IPS DF 4.7 (cell line): Measurements from ENCODE around the gene CYP4F22.
"Not testable (repeated sequence)": the region's sequence is repeated elsewhere in the genome, so short reads cannot be mapped to it uniquely, and the experiment has no call there.

Experiments used
- DNase-seq: peaks from one replicate; pipeline ENCODE4 v3.0.0-alpha.2; 2013; ENCODE audit warnings: low spot score; ENCODE audit errors: extremely low read depth

Gene CYP4F22

DNA sequence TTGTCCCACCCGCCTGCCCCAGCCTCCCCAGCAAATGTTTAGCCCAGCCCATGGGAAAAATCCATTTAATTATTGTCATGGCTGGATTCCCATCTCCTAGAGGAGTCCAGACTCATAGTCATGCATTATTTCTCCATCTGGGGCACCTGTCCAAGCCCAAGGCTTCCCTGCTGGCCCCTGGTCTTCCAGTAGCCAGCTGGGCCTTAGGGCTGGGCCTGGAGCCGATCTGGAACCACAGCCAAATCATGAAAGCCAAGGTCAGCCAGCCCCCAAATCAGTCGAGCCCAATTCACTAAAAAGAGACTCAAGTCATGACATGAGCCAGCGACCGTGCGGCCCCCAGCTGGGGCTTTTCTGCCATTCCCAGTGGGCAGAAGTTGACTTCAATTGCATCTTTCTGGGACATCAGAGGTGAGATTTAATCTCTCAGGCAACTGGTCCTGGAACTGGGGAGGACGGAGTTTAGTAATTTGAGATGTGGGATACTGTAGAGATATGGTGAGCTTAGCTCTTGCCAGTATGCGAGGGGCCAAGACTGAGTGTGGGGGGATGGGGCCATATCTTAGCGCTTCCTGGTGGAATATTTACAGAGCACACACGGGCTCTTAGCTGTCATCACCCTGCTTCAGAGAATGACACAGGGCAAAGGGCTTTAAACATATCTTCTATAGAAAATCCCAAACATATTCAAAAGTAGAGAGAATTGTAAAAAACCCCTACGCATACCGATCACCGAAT, 19.7 kb upstream of the CYP4F22 start:
- no peak for DNase-seq

DNA sequence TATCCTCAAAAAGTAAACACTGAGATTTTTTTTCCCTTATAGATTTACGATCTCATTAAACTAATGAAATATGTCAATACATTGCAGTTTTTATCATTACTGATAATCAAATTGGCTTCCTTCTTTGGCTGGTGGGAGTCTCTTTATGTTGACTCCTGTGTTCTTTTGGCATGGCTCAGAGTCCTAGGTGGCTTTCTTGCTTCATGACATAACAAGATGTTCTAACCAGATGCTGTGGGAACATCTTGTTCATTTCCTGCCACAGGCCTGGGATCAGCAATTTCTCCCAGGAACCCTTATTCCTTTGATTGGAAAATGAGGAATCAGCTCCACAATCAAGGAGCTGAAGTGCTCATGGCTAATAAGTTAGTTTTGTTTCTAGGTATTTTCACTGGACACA, 13.2 kb upstream of the CYP4F22 start:
- no peak for DNase-seq

DNA sequence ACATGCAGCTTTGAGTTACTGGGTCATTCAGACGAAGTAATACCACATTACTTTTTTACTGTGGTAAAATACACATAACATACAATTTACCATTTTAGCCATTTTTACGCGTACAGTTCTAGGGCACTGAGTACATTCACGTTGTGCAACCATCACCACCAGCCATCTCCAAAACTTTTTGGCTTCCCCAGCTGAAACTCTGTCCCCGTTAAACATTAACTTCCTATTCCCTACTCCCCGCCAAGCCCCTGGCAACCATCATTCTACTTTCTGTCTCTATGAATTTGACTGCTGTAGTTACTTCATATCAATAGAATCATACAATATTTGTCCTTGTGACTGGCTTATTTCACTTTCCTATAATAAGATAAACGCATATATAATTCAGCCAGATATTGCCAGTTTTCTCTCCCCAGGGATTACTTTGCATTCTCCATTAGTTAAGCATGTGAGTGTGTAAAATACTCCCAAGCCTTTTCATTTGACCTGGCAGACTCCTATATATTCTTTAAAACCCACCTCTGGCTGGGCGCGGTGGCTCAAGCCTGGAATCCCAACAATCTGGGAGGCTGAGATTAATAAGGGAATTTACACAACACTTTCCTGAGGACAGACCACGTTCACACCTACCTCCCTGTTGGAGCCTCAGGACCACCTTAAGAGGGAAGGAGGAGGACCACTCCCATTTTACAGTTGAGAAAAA, 10.0 kb upstream of the CYP4F22 start:
- DNase-seq: no peak

DNA sequence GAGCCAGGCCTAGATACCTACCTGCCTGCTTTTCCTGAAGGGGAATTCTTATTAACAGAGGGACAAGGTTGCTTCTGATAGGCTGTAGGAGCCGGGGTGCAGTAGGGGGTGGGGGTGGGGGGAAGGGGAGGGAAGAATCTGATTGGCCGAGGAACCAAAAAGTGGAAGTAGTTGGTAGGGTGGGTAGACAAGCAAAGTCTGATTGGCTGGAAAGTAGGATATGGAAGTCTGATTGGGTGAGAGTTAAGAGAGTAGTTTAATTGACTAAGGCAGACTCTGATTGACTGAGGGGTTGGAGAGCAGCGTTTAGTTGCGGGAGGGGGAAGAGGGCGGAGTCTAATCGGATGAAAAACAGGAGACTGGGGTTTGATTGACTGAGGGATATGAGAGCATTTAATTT, 9.4 kb upstream of the CYP4F22 start:
- DNase-seq: no peak

DNA sequence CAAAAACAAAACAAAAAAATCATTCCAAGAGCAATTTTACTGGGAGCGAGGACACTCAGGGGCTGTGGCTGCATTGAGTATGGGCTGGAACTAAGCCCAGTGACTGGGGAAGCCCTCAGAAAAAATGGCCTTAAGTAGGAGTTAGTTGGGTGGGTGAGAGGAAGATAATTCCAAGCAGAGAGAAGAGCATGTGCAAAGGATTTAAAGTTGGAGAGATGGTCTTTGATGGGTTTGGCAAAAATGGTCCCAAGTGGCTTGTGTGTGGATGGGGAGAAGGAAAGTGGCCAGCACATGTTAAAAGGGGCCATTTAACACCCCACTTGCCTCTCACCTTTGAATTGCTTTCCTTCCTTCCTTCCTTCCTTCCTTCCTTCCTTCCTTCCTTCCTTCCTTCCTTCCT, 6.7 kb upstream of the CYP4F22 start:
- no peak for DNase-seq

DNA sequence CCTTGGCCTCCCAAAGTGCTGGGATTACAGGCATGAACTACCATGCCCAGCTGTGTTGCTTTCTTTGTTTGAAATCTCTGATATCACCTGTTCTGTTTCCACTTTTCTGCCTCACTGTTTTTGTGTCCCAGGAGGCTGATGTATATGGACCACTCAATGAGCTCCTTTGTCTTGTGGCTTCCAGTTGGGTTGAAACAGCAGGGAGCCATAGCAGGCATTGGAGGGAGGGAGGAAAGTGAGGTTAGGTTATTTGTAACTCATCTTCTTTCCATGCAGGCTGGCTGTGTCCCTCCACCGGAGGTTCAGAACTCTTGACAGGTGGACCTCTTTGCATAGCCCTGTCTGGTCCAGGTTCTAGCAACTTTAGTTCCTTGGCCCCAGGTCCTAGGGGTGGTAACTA, 6.1 kb upstream of the CYP4F22 start:
- DNase-seq: no peak

DNA sequence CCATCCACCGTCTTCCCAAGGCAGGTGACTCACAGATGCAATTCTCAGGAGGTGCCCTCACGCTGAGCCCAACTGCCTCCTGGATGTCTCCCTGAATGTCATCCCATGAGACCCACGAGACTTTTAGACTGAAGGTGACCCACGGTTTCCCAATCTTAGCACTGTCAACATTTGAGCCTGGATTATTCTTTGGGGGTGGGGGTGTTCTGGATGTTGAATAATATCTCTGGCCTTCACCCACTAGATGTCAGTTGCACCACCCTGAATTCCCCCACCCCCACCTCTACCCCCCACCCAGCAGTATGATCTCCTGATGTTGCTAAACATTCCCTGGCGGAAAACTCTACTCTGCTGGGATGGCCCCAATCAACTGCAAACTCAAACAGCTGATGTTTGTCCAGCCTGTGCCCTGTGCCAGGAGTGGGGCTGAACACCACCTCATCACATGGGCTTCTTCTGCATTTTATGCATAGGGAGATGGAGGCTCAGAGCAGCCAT, 2.2 kb upstream of the CYP4F22 start:
- DNase-seq: no peak

DNA sequence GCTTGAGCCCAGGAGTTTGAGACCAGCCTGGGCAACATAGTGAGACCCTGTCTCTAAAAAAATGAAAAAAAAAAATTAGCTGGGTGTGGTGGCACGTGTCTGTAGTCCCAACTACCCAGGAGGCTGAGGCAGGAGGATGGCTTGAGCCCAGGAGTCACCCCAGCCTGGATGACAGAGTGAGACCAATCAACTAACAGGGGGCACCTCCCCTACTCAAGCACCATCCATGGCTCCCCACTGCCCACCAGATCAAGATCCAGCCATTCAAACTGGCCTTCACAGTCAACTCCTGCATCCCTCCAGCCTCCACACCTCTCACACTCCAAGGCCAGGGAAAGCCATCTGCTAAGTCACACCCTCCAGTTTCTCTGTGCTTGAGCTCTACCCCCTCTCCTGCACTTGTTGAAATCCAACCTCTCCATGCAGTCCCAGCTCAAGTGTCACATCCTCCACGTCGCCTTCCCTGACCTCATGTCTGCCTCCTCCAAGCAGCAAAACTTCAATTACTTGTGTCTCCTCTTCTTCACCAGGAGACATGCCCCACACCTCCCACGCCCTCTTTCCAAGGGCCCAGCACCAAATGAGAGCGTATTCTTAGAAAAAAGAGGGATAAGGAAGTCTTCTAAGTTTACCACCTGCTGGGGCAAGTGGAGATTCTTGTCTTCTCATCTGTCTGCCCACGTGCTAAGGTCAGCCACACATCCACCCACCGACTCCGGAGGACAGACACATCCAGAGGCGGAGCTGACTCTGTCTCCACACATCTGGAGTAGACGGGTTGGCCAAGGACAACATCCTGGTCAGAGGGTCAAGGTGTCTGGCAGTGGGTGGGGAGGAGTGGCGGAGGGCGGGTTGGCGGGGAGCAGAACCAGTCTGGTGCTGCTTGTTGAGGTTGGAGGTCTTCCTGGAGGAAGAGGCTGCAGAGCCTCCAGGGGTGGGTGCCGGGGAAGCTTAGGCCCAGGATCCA, 974 bp upstream of the CYP4F22 start:
- no peak for DNase-seq

DNA sequence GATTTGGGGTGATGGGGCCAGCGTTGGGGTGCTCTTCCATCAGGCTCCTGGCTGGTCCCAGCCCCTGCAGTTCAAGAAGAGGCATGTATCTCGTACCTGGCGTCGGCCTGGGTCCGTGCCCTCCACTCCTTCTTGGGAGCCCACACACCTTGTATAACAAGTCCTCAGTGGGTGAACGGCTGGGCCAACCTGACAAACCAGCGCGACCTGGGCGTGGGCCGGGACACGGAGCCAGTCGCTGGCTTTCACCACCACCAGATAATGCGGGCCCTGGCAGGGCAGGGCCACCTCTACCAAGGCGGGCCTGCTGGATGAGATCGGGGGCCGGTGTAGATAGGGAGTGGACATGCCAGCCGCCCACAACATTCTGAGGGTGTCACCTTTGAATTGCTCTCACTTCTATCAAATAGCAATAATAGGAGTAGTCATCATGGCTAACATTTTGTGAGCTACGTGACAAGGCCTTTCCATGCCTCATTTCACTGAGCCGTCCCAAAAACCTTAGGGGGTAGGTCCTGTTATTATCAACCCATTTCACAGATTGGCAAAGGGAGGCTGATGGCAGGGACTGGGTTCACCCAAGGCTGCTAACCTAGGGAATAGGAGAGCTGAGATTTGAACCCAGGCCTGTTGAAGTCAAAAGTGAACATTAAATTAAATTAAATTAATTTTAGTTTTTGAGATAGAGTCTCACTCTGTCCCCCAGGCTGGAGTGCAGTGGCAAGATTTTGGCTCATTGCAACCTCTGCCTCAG, 3.5 kb downstream of the CYP4F22 start:
- DNase-seq: no peak

DNA sequence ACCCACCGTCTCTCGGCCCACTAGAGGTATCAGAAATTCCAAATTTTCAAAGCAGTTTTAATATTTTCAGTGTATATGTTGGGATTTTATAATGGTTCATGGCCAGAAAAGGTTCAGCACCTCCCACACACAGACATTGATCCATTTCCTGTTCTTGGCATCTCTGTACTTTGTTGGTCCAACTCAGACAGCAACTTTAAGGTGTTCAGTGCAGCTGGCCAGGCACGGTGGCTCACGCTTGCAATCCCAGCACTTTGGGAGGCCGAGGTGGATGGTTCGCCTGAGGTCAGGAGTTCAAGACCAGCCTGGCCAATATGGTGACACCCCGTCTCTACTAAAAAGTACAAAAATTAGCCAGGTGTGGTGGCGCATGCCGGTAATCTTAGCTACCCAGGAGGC, 6.9 kb downstream of the CYP4F22 start:
- not testable (repeated sequence) for DNase-seq

DNA sequence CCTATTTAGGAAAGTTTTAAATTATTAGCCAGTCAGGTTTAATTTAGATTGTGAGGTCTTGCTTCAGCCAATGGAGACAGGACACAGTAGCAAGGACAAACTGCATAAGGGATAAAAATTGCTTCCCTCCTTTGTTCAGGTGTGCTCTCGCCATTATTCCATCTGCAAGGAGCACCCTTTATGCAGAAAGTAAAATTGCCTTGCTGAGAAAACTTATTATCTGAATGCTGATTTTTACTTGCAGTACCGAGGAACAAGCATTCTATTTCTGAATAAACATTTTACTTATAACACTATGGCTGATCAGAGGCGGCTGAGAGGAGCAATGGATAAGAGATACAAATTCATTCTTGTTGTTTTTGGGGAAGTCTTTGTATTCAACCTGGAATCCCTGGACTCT, 8.0 kb downstream of the CYP4F22 start:
- no peak for DNase-seq

DNA sequence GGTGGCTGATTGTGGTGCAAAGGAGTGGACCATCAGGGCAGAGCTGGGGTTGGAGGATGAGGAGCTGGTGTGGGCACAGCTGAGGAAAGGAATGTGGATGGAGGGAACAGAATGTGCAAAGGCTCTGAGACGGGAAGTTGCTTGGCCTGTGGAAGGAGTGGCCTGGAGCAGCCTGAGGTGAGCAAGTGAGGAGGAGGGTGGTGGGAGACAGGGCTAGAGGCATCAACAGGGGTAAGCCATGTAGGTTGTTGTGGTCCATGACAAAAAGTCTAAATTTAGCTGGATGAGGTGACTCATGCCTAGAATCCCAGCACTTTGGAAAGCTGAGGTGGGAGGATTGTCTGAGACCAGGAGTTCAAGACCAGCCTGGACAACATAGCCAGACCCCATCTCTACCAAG, 9.5 kb downstream of the CYP4F22 start:
- DNase-seq: no peak

DNA sequence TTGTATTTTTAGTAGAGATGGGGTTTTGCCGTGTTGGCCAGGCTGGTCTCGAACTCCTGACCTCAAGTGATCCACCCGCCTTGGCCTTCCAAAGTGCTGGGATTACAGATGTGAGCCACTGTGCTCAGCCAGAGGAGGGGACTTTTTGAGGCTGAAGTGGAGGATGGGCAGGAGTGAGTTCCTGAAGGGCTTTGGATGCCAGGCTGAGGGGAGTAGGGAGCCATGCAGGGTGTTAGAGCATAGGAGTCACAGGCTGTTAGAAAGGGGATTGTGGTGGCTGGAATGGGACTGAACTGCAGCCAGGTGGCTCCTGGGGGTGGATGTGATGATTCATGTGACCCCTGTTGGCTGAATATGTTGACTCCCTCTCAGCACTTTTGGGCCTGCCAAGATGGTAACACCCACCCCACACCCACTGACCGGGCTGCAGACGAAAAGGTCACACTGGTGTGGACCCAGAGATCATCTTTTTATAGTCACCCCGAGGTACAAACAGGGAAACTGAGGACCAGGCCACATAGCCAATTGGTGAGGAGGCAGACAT, 11.2 kb downstream of the CYP4F22 start:
- no peak for DNase-seq

DNA sequence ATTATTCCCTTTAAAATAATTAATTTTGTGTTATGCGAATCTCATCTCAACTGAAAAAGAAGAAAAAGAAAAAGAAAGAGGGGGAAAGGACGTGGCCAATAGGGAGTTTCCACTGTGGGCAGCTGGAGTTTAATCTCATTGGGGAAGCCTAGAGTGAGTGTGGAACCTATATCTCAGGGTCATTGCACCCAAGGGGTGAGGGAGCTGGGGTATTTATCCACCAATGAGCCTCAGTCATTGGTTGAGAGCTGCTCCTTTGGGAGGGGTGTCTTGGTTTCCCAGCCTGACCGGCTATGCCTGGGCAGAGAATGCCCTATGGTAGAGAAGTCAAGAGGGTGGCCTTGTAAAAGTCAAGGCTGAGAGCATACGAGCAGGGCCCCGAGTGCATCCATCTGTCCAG, 16.5 kb downstream of the CYP4F22 start:
- DNase-seq: no peak

DNA sequence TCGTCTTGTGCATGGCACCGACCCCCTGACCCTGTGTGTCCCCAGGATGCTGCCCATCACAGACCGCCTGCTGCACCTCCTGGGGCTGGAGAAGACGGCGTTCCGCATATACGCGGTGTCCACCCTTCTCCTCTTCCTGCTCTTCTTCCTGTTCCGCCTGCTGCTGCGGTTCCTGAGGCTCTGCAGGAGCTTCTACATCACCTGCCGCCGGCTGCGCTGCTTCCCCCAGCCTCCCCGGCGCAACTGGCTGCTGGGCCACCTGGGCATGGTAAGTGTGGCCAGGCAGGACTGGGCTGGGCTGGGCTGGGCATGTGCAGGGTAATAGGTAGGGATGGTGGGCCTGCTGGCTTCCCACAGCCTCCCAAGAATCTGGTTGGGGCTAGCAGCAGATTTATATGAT, 17.0 kb downstream of the CYP4F22 start:
- no peak for DNase-seq

DNA sequence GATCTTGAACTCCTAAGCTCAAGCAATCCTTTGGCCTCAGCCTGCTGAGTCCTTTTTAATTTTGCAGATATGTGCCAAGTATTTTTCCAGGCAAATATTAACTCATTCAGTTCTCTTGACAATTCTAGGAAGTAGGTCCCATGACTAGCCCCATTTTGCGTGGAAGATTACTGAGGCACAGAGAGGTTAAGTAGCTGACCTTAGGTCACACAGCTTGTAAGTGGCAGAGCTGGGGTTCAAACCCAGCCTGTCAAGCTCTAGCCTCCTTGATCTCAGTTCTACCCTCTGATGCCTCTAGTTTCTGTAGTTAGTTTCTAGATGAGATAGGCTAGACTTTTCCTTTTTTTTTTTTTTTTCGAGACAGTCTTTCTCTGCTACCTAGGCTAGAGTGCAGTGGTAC, 18.1 kb downstream of the CYP4F22 start:
- DNase-seq: no peak

DNA sequence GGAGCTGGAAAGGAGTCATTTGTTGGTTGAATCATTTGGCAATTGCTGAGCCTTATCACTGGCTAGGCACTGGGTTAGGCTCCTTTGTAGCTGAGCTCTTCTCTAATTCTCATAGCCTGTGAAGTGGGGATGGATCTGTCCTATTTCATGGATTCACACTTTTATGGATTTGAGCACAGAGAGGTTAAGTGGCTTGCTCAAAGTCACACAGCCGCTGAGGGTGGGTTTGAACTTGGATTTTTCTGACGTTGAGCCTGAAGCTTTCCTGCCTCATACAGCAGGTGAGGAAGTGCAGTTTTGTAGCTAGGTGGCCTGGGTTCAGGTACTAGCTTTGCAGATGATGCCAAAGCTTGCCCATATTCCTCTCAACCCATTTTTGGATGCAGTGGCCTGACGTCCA, 19.4 kb downstream of the CYP4F22 start:
- no peak for DNase-seq

DNA sequence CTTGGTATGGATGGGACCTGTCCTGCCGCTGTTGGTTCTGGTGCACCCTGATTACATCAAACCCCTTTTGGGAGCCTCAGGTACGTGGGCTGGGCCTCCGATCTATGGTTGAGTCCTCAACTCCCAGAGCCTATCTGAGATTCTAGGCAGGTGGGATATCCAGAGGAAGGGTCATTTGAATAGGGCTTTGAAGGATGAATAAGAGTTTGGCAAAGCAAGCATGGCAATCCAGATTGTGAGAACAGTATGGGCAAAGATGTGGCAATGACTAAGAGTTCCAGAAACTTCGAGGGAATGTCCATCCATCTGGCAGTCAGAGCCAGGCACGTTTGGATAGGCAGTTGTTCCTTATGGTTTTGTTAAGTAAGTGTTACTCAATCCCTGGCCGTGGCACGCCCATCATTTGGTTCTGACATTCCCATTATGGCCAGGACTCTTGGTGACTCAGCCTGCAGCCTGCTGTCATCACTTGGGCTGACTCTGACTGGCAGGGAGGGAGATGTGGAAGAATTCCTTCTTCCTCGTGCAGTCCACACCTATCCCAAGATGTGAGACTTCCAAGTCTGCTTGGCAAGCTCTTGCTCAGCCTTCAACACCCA, 21.5 kb downstream of the CYP4F22 start:
- DNase-seq: no peak

DNA sequence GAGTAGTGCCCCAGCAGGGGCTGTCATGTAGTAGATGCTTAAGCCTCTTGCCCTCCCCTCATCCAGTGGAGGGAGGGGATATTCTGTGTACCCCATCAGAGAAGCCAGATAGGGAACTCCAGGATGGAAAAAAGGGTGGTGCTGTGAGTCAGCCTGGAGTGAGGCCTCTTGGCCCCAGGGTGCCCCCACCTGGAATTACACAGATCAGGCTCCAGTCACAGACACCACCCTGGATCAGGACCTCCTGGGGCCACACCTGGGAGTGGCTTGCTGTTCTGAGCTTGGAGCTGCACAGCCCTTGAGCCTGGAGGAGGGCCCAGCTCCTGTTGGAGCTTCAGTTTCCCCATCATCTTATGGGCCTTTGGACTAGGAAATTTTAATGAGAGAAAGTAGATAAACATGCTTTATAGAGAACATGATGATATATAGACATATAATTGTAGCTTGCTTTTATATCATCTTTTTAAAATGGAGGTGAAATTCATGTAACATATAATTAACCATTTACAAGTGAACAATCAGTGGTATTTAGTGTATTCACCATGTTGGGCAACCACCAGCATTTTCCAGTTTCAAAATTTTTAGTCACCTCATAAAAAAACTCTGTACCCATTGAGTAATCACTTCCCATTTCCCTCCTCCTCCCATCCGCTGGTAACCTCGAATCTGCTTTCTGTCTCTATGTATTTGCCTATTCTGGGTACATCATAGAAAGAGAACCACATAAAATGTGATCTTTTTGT, 24.6 kb downstream of the CYP4F22 start:
- no peak for DNase-seq

DNA sequence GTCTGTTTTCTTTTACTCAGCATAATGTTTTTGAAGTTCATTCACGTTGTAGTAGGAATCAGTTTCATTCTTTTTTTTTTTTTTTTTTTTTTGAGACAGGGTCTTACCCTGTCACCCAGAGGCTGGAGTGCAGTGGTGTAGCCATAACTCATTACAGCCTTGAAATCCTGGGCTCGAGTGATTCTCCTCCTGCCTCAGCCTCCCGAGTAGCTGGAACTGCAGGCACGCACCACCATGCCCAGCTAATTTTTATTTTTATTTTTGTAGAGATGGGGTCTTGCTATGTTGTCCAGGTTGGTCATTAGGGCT, 25.2 kb downstream of the CYP4F22 start:
- DNase-seq: not testable (repeated sequence)
